Measurements from ENCODE around the gene FETUB. TPM values are rescaled to one million over a fixed set of nuclear protein-coding genes. Genes with fewer than 3 reads are reported as not detected.
"Not testable (repeated sequence)": the region's sequence is repeated elsewhere in the genome, so short reads cannot be mapped to it uniquely, and the experiment has no call there.

The FETUB gene
- total RNA-seq, 1 experiment from 2014 or later = not detected

- Histone ChIP-seq H3K9me2 (replicated peaks; ENCODE audit: low read length) (no peaks in the 10 kb centered on the region), H3K27me3 (ENCODE audit: low read length) (no peaks in the 10 kb centered on the region), H2AFZ (ENCODE audit: low read length) (no peak overlapping the region), H3K9me3 (ENCODE audit: low read length) (no peaks in the 10 kb centered on the region), H3K4me2 (ENCODE audit: low read length) (no peak overlapping the region), H3K27ac (ENCODE audit: low read length) (no peak overlapping the region), H3K79me2 (ENCODE audit: low read length) (no peaks in the 10 kb centered on the region), H4K20me1 (ENCODE audit: low read length) (no peaks in the 10 kb centered on the region), H3K9ac (ENCODE audit: low read length) (no peak overlapping the region), H3F3A (ENCODE audit: low read length, unreplicated experiment) (no peaks in the 10 kb centered on the region), H3K4me3 (ENCODE audit: low read length) (no peak overlapping the region), H3K36me3 (ENCODE audit: low read depth, low read length) (no peaks in the 10 kb centered on the region), H3K4me1 (ENCODE audit: insufficient read depth, low read length) (no peaks in the 10 kb centered on the region)
- POLR2A ChIA-PET (ENCODE audit: unreplicated experiment) = no interaction called here
- BruUV-seq (replicated peaks) = no TSS peak
- intact Hi-C loops (cut with micrococcal nuclease) = no loop called here
- no peak for DNase-seq
- TF ChIP-seq EZH2phosphoT487 (IDR thresholded peaks at IDR 0.05; ENCODE audit: borderline replicate concordance, low read length) = no peak
- no peak for TF ChIP-seq CTCF (conservative IDR thresholded peaks at IDR 0.05; ENCODE audit: low read depth, low read length)
- TF ChIP-seq EZH2 (IDR thresholded peaks at IDR 0.05; ENCODE audit: low read length, unreplicated experiment) = no peak
- ATAC-seq = no peak
- CTCF ChIA-PET = no interaction called here
Measured at GRCh38 chr3:186628756-186629155, 11.4 kb upstream of the FETUB start.

- TF ChIP-seq CTCF (conservative IDR thresholded peaks at IDR 0.05; ENCODE audit: low read depth, low read length) = no peak
- TF ChIP-seq EZH2phosphoT487 (IDR thresholded peaks at IDR 0.05; ENCODE audit: borderline replicate concordance, low read length) = no peak
- no peak for TF ChIP-seq EZH2 (IDR thresholded peaks at IDR 0.05; ENCODE audit: low read length, unreplicated experiment)
- Histone ChIP-seq H3F3A (ENCODE audit: low read length, unreplicated experiment) (no peaks in the 10 kb centered on the region), H3K4me2 (ENCODE audit: low read length) (no peak overlapping the region), H3K9me2 (replicated peaks; ENCODE audit: low read length) (no peaks in the 10 kb centered on the region), H4K20me1 (ENCODE audit: low read length) (no peaks in the 10 kb centered on the region), H3K79me2 (ENCODE audit: low read length) (no peaks in the 10 kb centered on the region), H3K36me3 (ENCODE audit: low read depth, low read length) (no peaks in the 10 kb centered on the region), H3K9ac (ENCODE audit: low read length) (no peak overlapping the region), H3K27ac (ENCODE audit: low read length) (no peak overlapping the region), H3K9me3 (ENCODE audit: low read length) (no peaks in the 10 kb centered on the region), H2AFZ (ENCODE audit: low read length) (no peak overlapping the region), H3K4me1 (ENCODE audit: insufficient read depth, low read length) (no peaks in the 10 kb centered on the region), H3K4me3 (ENCODE audit: low read length) (no peak overlapping the region), H3K27me3 (ENCODE audit: low read length) (no peaks in the 10 kb centered on the region)
- ATAC-seq (no peak), DNase-seq (no peak)
- intact Hi-C loops (cut with micrococcal nuclease) = no loop called here
- ChIA-PET POLR2A (ENCODE audit: unreplicated experiment) (no interaction called here), CTCF (no interaction called here)
- no TSS peak for BruUV-seq (replicated peaks)
Measured at GRCh38 chr3:186630950-186631641, 9.1 kb upstream of the FETUB start.

GRCh38 chr3:186633481-186633880 is 6.7 kb upstream of the FETUB start:
- Histone ChIP-seq H3K4me1 (ENCODE audit: insufficient read depth, low read length) (no peaks in the 10 kb centered on the region), H3K9me2 (replicated peaks; ENCODE audit: low read length) (no peaks in the 10 kb centered on the region), H3K4me2 (ENCODE audit: low read length) (no peak overlapping the region), H4K20me1 (ENCODE audit: low read length) (no peaks in the 10 kb centered on the region), H3F3A (ENCODE audit: low read length, unreplicated experiment) (no peaks in the 10 kb centered on the region), H3K79me2 (ENCODE audit: low read length) (no peaks in the 10 kb centered on the region), H3K27ac (ENCODE audit: low read length) (no peak overlapping the region), H2AFZ (ENCODE audit: low read length) (no peak overlapping the region), H3K36me3 (ENCODE audit: low read depth, low read length) (no peaks in the 10 kb centered on the region), H3K9ac (ENCODE audit: low read length) (no peak overlapping the region), H3K4me3 (ENCODE audit: low read length) (no peak overlapping the region), H3K9me3 (ENCODE audit: low read length) (no peaks in the 10 kb centered on the region), H3K27me3 (ENCODE audit: low read length) (no peaks in the 10 kb centered on the region)
- intact Hi-C loops (cut with micrococcal nuclease) = no loop called here
- TF ChIP-seq CTCF (conservative IDR thresholded peaks at IDR 0.05; ENCODE audit: low read depth, low read length) = no peak
- TF ChIP-seq EZH2phosphoT487 (IDR thresholded peaks at IDR 0.05; ENCODE audit: borderline replicate concordance, low read length) = no peak
- no peak for TF ChIP-seq EZH2 (IDR thresholded peaks at IDR 0.05; ENCODE audit: low read length, unreplicated experiment)
- POLR2A ChIA-PET (ENCODE audit: unreplicated experiment) = no interaction called here
- ATAC-seq (no peak), DNase-seq (no peak)
- BruUV-seq (replicated peaks) = no TSS peak
- CTCF ChIA-PET = no interaction called here

GRCh38 chr3:186634207-186634606 is 6.0 kb upstream of the FETUB start:
- H3K4me3 ChIP-seq (ENCODE audit: low read length); intact Hi-C loops (cut with micrococcal nuclease); H2AFZ ChIP-seq (ENCODE audit: low read length); DNase-seq; H3K4me1 ChIP-seq (ENCODE audit: insufficient read depth, low read length); H3F3A ChIP-seq (ENCODE audit: low read length, unreplicated experiment); H4K20me1 ChIP-seq (ENCODE audit: low read length); H3K9me3 ChIP-seq (ENCODE audit: low read length); H3K4me2 ChIP-seq (ENCODE audit: low read length); H3K36me3 ChIP-seq (ENCODE audit: low read depth, low read length); H3K27ac ChIP-seq (ENCODE audit: low read length); H3K9ac ChIP-seq (ENCODE audit: low read length); H3K27me3 ChIP-seq (ENCODE audit: low read length); BruUV-seq (replicated peaks); ATAC-seq; POLR2A ChIA-PET (ENCODE audit: unreplicated experiment); CTCF ChIA-PET; H3K9me2 ChIP-seq (replicated peaks; ENCODE audit: low read length); H3K79me2 ChIP-seq (ENCODE audit: low read length): not testable (repeated sequence)

Measured in PC-3 (cell line).